GM10266 (cell line): ENCODE data around the gene ALG14.

ENCODE experiments used
- DNase-seq: peaks from one replicate; pipeline ENCODE4 v3.0.0; 2012; ENCODE audit errors: extremely low spot score
- TF ChIP-seq, protein P1 (sequence below): IDR thresholded peaks from 2 replicates; pipeline ENCODE4 v1.5.1; 2012; ENCODE audit warnings: mild to moderate bottlenecking, low read depth; ENCODE audit not compliant: control insufficient read depth, insufficient read depth; ENCODE audit errors: missing control alignments

The ALG14 gene

DNA sequence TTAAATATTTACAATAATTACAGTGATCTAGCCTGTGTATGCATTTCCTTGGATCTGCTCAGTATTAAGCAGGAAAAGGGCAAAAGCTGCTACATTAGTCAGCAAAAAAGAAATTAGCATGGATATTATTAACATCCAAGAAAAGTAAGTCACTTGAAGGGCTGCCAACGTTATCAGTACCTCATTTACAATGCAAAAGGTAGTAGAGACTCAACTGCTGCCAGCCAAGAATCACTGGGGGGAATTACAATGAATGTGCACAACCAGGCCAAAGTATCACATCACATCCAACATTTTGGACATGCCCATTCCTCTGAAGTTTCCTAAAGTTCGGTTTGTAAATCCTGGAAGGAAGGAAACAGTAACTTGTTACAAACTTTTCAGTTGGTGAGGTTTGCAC is 147.7 kb downstream of the ALG14 start:
- TF ChIP-seq, protein P1, sequence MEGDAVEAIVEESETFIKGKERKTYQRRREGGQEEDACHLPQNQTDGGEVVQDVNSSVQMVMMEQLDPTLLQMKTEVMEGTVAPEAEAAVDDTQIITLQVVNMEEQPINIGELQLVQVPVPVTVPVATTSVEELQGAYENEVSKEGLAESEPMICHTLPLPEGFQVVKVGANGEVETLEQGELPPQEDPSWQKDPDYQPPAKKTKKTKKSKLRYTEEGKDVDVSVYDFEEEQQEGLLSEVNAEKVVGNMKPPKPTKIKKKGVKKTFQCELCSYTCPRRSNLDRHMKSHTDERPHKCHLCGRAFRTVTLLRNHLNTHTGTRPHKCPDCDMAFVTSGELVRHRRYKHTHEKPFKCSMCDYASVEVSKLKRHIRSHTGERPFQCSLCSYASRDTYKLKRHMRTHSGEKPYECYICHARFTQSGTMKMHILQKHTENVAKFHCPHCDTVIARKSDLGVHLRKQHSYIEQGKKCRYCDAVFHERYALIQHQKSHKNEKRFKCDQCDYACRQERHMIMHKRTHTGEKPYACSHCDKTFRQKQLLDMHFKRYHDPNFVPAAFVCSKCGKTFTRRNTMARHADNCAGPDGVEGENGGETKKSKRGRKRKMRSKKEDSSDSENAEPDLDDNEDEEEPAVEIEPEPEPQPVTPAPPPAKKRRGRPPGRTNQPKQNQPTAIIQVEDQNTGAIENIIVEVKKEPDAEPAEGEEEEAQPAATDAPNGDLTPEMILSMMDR = no peak
- no peak for DNase-seq
